ENCODE data around the gene CDC123.
"Not testable (repeated sequence)": the region's sequence is repeated elsewhere in the genome, so short reads cannot be mapped to it uniquely, and the experiment has no call there.

The CDC123 gene

DNA sequence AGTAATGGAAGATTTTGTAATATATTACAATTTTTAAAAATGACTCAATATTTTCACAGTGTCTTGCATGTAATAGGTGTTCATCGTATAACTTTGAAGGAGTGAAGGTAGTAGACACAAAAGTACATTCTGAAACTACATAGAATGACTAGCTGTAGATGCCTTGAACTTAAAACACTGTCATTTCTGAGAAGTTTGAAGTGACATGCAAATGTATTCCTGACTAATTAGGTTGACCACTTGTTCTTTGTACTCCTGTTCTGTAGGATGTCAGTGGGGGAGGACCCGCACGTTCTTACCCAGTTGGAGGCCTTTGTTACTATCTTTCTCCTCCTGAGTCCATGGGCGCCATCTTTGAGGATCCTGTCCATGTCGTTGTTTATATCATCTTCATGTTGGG, 35.3 kb upstream of the CDC123 start:
- ChIA-PET CTCF (no interaction called here), POLR2A (no interaction called here)
- no peak overlapping the region for H3K4me3 ChIP-seq (ENCODE audit: low read depth, low read length)
- TF ChIP-seq, protein P1, sequence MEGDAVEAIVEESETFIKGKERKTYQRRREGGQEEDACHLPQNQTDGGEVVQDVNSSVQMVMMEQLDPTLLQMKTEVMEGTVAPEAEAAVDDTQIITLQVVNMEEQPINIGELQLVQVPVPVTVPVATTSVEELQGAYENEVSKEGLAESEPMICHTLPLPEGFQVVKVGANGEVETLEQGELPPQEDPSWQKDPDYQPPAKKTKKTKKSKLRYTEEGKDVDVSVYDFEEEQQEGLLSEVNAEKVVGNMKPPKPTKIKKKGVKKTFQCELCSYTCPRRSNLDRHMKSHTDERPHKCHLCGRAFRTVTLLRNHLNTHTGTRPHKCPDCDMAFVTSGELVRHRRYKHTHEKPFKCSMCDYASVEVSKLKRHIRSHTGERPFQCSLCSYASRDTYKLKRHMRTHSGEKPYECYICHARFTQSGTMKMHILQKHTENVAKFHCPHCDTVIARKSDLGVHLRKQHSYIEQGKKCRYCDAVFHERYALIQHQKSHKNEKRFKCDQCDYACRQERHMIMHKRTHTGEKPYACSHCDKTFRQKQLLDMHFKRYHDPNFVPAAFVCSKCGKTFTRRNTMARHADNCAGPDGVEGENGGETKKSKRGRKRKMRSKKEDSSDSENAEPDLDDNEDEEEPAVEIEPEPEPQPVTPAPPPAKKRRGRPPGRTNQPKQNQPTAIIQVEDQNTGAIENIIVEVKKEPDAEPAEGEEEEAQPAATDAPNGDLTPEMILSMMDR (IDR thresholded peaks at IDR 0.05; ENCODE audit: insufficient read depth, low read length, missing control alignments) = no peak
- no peak for DNase-seq (ENCODE audit: low read depth, low spot score)

DNA sequence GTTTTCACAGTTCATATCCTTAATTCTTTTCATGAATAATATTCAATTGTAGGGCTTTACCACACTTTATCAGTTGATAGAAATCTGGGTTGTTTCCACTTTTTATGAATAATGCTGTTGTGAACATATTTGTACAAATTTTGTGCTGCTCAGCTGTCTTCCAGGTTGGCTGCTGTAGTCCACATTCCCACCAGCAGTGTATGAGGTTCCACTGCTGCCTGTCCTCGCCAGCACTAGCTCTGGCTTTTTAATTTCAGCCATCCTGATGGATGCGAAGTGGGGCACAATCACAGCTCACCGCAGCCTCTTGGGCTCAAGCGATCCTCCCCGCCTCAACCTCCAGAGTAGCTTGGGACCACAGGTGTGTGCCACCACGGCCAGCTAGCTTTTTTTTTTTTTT, 33.1 kb upstream of the CDC123 start:
- CTCF ChIA-PET = interaction anchor here (1.7 kb wide), 1 partner anchor 32 kb away, joined by 4 read pairs; no protein-coding TSS in a partner anchor
- POLR2A ChIA-PET = no interaction called here
- H3K4me3 ChIP-seq (ENCODE audit: low read depth, low read length) = no peak overlapping the region
- TF ChIP-seq, protein P1 (IDR thresholded peaks at IDR 0.05; ENCODE audit: insufficient read depth, low read length, missing control alignments) = no peak
- no peak for DNase-seq (ENCODE audit: low read depth, low spot score)

DNA sequence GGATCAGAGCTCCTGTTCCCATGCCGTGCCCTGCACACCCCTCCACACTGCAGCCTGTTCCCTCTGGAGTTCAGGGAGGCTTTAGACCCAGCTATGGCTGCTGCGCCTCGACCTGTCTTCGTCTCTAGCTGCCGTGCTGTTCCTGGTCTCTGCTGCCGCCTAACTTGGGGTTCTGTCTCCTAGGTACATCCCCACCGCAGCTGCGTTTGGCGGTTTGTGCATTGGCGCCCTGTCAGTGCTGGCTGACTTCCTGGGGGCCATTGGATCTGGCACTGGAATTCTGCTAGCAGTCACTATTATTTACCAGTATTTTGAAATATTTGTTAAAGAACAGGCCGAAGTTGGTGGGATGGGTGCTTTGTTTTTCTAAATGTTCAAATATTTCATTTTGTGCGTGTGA, 31.9 kb upstream of the CDC123 start:
- H3K4me3 ChIP-seq (ENCODE audit: low read depth, low read length) = no peak overlapping the region
- ChIA-PET POLR2A (no interaction called here), CTCF (interaction anchor here (0.9 kb wide), 1 partner anchor 51 kb away, joined by 3 read pairs; no protein-coding TSS in a partner anchor)
- no peak for DNase-seq (ENCODE audit: low read depth, low spot score)
- TF ChIP-seq, protein P1 (IDR thresholded peaks at IDR 0.05; ENCODE audit: insufficient read depth, low read length, missing control alignments) = no peak

DNA sequence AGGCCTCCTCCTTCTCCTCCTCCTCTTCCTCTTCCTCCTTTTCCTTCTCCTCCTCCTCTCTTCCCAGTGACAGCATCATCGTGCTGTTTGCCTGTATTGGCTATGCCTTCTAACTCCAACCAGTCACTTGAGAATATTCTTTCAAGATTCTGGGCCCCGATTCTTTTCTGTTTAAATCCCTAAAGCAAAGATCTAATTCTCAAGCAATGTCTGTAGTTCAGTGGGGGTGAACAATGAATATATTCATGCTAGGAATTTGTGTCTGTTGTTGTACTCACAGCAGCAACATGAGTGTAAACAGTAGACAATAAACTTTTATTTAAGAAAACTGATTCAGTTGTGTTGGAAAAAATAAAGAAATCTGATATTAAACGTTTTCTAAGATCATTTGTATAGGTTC, 31.0 kb upstream of the CDC123 start:
- no peak for DNase-seq (ENCODE audit: low read depth, low spot score)
- H3K4me3 ChIP-seq (ENCODE audit: low read depth, low read length) = no peak overlapping the region
- ChIA-PET CTCF (no interaction called here), POLR2A (no interaction called here)
- TF ChIP-seq, protein P1 (IDR thresholded peaks at IDR 0.05; ENCODE audit: insufficient read depth, low read length, missing control alignments) = no peak

DNA sequence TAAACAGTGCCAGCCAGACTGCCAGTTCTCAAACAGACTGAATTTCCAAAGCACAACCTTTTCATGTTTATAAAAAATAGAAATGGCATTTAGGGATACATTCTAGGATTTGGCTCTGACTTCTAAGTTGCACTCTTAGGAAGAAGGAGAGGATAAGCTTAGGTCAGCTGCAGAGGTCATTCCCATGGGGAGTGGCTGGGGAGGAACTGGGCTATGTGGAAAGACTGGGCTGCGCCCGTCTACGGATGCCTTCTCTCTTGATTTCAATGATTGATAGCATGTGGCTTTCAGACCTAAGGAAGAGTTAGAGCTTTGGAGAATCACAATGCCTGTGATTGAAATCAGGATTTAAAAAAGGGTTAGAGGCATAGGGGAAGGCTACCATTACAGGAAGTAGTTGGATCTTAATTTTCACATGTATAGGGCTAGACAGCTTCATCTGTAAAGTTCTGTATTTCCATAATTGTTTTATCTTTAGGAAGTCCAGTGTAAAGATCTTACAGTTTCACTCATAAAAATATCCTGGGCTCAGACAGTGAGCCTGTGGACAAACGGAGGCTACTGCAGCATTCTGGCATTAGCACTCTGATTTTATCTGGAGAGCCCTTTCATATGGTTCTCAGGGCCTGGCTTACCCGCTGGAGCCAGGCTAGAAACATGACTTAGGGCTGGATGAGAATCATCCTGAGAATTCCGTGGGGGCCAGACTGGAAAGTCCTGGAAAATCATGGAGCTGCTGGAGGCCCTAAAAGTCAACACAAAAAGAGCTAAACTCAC, 29.8 kb upstream of the CDC123 start:
- no peak for DNase-seq (ENCODE audit: low read depth, low spot score)
- POLR2A ChIA-PET = no interaction called here
- CTCF ChIA-PET = interaction anchor here (2.0 kb wide), 1 partner anchor 9 kb away, joined by 5 read pairs; no protein-coding TSS in a partner anchor
- no peak overlapping the region for H3K4me3 ChIP-seq (ENCODE audit: low read depth, low read length)
- TF ChIP-seq, protein P1 (IDR thresholded peaks at IDR 0.05; ENCODE audit: insufficient read depth, low read length, missing control alignments) = no peak

DNA sequence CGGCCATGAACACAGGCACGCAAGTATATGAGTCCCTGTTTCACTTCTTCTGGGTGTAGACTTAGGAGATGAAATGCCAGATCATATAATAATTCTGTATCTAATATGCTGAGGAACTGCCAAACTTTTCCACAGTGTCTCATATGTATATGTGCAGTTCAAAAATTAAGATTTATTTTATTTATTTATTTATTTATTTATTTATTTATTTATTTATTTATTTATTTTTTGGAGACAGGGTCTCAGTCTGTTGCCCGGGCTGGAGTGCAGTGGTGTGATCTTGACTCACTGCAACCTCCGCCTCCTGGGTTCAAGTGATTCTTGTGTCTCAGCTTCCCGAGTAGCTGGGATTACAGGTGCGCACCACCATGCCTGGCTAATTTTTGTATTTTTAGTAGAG, 24.5 kb upstream of the CDC123 start:
- POLR2A ChIA-PET; H3K4me3 ChIP-seq (ENCODE audit: low read depth, low read length); DNase-seq (ENCODE audit: low read depth, low spot score); CTCF ChIA-PET: not testable (repeated sequence)

DNA sequence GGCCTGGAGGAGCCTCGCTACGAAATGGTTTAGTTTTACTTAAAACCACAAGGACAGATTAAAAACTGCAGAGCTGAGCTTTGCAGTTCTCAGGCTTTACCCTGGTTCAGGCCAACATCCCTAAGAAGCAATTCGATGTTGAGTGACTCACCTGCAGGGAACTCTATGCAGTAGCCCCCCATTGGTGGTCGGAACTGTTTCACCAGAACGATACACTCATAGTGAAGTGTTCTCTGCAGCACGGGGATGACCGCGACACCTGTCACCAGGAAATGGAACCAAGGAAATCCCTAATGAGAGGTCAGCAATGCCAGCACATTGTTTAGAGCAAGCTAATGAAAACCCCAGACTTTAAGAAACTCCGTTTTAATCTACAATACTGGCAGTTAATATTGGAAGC, 18.3 kb upstream of the CDC123 start:
- CTCF ChIA-PET = interaction anchor here (1.3 to 1.9 kb wide), 2 partner anchors 12 to 37 kb away, joined by 5 to 8 read pairs; no protein-coding TSS in a partner anchor
- no peak overlapping the region for H3K4me3 ChIP-seq (ENCODE audit: low read depth, low read length)
- TF ChIP-seq, protein P1 (IDR thresholded peaks at IDR 0.05; ENCODE audit: insufficient read depth, low read length, missing control alignments) = no peak
- DNase-seq (ENCODE audit: low read depth, low spot score) = no peak
- POLR2A ChIA-PET = no interaction called here

All from AG04449 (cell line).